Mucosa of stomach (tissue), 1 donor: ENCODE data around the gene HOXB9.

Experiments
- H3K27me3 ChIP-seq: one replicate; pipeline ENCODE4 v1.7.0; 2013; ENCODE audit warnings: mild to moderate bottlenecking, low read length; ENCODE audit not compliant: control insufficient read depth, insufficient read depth
- H3K36me3 ChIP-seq: one replicate; pipeline ENCODE4 v1.7.0; 2013; ENCODE audit warnings: low read length; ENCODE audit not compliant: control insufficient read depth, insufficient read depth
- H3K4me1 ChIP-seq: one replicate; pipeline ENCODE4 v1.7.0; 2013; ENCODE audit warnings: mild to moderate bottlenecking, low read length; ENCODE audit not compliant: control insufficient read depth, insufficient read depth
- H3K4me3 ChIP-seq: one replicate; pipeline ENCODE4 v1.7.0; 2013; ENCODE audit warnings: low read length
- H3K9ac ChIP-seq: one replicate; pipeline ENCODE4 v1.7.0; 2013; ENCODE audit warnings: mild to moderate bottlenecking, low read length, moderate library complexity
- H3K9me3 ChIP-seq: one replicate; pipeline ENCODE4 v1.7.0; 2013; ENCODE audit warnings: mild to moderate bottlenecking, low read length, moderate library complexity; ENCODE audit not compliant: control insufficient read depth
- donor health status: Pancreatic carcinoma.

HOXB9 gene

DNA sequence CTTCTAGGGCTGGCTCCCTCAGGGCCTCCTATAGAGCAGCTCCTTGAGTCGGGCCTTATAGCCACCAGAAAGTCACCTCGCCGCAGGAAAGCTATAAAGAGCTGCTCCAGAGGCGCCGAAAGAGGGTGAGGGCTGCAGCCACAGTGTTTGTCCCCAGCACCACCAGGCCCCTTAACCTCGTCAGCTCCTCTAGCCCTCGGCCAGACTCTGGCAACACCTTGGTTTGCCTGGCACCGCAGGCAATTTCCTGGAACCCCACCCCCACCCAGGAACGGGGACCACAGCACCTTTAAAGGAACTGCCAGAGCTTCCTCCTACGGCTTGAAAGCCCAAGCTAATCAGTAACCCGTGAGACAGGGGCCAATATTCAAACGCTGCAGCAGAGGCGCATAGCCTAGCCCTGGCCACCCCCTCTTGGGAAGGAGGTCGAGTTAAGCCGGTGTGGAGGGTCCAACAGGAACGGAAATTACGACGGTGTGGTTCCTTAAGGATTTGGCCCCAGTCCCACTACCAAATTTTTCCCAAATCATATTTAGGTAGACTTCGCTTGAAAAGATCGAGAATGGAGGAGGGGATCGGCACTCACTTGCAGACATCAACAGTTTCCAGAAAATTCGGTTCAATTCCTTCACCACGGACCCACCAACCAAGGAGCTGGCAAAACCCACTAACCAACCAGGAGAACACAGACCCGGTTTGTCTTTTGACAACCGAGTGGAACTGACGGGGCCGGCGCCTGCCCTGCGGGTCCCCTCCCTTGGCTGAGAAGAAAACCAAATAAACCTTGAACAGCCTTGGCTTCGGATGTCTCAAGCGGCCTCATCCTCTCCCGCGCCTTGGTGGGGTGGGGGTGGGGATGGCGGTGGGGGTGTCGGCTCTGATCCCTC is 24.4 kb downstream of the HOXB9 start:
- Histone ChIP-seq H3K9ac (no peak overlapping the region), H3K27me3 (peaks cover 100% of the 10 kb centered on the region), H3K9me3 (peaks cover 4% of the 10 kb centered on the region), H3K36me3 (no peaks in the 10 kb centered on the region), H3K4me1 (no peaks in the 10 kb centered on the region), H3K4me3 (no peak overlapping the region)

DNA sequence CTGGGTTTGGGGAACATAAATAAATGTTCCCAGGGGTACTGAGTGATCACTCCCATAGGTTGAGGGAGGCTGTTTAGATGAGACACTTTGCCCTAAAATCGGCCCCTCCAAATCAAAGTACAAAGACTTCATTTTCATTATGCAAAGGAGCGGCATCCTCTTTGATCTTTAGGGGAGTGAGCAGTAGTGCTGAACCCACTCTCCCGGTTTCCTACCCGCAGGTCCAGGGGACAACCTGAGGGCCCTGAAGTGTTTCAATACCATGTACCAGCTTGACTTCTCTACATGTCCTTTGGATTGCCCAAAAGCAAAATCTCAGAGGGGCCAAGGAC is 25.0 kb downstream of the HOXB9 start:
- no peak overlapping the region for H3K4me3 ChIP-seq
- peaks cover 6% of the 10 kb centered on the region for H3K4me1 ChIP-seq
- H3K9ac ChIP-seq, result no peak overlapping the region
- no peaks in the 10 kb centered on the region for H3K36me3 ChIP-seq
- peaks cover 100% of the 10 kb centered on the region for H3K27me3 ChIP-seq
- peaks cover 4% of the 10 kb centered on the region for H3K9me3 ChIP-seq

DNA sequence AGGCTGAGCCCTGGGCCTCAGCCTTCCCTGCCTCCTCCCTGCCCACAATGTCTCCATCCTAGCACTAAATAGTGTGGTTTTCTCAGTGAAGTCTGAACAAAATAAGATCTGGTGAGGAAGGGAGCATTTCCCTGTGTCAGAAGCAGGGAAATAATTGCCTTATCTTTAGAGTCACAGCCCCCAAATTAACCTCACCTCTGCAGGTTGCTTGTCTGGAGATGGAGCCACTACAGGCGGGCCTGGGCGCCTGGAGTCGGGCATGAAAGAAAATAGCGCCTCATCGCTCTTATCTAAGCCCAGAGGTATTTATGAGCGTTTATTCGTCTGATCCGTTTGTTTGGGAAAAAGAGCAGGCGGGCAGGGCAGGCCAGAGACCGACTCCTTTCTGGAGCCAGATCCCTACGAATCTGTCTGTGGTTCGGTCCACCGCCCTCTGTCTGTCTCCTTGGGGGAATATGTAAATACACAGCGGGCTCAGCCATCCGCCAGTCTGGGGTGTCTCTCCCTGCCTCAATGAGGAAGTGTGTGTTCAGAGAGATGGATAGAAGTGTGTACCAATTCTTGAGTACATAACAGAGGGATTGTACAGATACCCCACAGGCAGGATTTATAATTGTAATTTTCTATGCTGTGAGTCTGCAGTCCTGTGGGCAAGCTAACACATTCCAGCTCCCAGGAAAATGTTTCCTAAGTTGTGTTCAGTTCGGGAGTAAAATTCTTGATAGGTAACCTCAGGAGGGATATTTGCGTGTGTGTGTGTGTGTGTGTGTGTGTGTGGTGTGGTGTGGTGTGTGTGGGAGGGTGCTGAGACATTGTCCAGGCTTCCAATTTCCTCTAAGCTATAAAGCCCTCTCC is 25.7 kb downstream of the HOXB9 start:
- Histone ChIP-seq H3K27me3 (peaks cover 100% of the 10 kb centered on the region), H3K36me3 (no peaks in the 10 kb centered on the region), H3K4me1 (peaks cover 9% of the 10 kb centered on the region), H3K9ac (no peak overlapping the region), H3K9me3 (peaks cover 4% of the 10 kb centered on the region), H3K4me3 (no peak overlapping the region)

DNA sequence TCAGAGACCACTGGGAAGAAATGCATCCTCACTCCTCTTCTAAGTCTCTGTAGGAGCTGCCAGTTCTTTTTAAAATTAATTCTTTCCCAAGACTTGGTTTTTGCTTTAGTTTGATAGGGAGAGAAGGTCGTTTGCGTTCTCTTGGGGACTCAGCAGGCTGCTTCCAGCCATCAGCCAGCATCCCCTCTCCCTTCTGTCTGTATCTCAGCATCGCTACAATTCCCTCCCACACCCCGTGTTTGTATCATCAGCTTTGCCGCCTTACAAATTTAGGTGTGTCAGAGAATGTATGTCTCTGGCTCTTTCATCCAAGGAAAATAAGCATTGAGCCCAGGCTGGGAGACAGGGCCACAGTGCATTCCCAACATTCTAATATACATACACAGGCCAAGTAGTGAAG is 26.8 kb downstream of the HOXB9 start:
- peaks cover 100% of the 10 kb centered on the region for H3K27me3 ChIP-seq
- H3K9me3 ChIP-seq, result no peaks in the 10 kb centered on the region
- H3K9ac ChIP-seq, result no peak overlapping the region
- peaks cover 12% of the 10 kb centered on the region for H3K4me1 ChIP-seq
- no peaks in the 10 kb centered on the region for H3K36me3 ChIP-seq
- H3K4me3 ChIP-seq, result no peak overlapping the region

DNA sequence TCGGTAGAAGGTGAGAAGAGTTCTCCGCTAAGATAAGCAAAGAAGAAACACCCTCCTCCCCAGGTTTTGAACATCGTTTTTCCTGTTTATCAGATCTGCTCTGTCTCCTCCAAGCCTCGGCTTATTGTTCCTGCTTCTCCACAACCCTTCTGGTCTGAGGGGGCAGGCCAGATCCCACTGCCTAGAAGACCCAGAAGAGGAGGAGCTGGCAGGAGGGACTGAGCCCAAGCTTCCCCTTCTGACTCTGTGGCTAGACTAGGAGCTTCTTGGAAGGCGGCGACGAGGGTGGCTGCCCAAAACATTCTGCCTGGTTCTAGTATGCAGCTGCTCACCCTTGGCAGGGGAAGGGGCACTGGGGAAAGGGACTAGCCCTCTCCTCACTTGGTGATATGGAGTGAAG is 27.4 kb downstream of the HOXB9 start:
- H3K4me3 ChIP-seq, result no peak overlapping the region
- H3K9me3 ChIP-seq, result no peaks in the 10 kb centered on the region
- no peaks in the 10 kb centered on the region for H3K36me3 ChIP-seq
- no peak overlapping the region for H3K9ac ChIP-seq
- peaks cover 12% of the 10 kb centered on the region for H3K4me1 ChIP-seq
- peaks cover 98% of the 10 kb centered on the region for H3K27me3 ChIP-seq

DNA sequence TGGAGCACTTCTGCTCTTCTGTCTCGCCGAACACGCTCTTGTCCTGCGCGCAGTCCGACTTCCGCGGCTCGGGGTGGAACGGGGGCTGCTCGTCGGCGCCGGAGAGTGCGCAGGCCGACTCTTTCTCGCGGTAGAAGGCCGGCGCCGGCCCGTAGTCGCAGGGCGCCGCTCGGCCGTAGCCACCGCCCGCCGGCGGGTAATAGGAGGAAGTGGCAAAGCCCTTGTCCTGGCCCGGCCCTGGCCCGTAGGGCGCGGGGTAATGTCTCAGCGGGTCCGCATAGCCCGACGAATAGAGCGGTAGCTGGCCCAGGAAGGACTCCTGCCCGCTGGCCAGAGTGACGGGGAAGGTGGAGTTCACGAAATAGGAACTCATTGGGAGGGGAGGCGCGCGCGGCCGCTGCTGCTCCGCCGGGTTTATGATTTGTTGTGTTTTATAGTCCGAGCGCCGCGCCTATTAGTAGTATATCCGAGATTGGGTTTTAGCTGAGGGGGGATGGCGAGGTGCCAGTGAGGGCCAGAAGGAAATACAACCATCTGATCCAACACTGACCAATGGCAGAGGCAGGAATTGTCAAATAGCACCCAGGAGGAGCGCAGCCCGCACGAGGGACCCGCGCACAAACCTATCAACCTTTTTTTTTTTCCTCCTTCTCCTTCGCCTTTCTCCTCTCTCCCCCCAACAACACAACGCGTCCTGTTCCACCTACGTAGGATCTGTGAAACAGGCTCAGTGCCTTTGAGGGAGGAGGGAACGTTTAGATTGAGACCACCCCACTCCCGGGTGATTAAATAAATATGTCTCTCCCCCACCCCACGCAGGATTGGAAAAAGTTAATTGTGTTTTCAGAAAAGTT is 28.2 kb downstream of the HOXB9 start:
- peak overlapping the region; percentile 43 for H3K9ac ChIP-seq
- H3K36me3 ChIP-seq, result no peaks in the 10 kb centered on the region
- H3K9me3 ChIP-seq, result no peaks in the 10 kb centered on the region
- peaks cover 12% of the 10 kb centered on the region for H3K4me1 ChIP-seq
- peaks cover 96% of the 10 kb centered on the region for H3K27me3 ChIP-seq
- peak overlapping the region; percentile 31 for H3K4me3 ChIP-seq

DNA sequence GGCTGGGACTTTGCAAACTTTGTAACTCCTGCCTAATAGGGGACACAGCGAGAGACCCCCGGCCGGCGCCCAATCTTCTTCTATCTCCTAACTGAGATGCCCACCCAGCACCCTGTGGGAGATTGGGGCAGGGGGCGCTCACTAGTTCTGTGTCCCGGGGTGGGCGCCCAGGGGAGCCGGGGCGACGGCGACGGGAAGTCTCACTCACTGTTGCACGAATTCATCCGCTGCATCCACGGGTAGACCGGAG is 28.7 kb downstream of the HOXB9 start:
- no peaks in the 10 kb centered on the region for H3K36me3 ChIP-seq
- no peak overlapping the region for H3K4me3 ChIP-seq
- H3K9ac ChIP-seq, result peak overlapping the region; percentile 43
- H3K27me3 ChIP-seq, result peaks cover 96% of the 10 kb centered on the region
- no peaks in the 10 kb centered on the region for H3K9me3 ChIP-seq
- peaks cover 12% of the 10 kb centered on the region for H3K4me1 ChIP-seq

DNA sequence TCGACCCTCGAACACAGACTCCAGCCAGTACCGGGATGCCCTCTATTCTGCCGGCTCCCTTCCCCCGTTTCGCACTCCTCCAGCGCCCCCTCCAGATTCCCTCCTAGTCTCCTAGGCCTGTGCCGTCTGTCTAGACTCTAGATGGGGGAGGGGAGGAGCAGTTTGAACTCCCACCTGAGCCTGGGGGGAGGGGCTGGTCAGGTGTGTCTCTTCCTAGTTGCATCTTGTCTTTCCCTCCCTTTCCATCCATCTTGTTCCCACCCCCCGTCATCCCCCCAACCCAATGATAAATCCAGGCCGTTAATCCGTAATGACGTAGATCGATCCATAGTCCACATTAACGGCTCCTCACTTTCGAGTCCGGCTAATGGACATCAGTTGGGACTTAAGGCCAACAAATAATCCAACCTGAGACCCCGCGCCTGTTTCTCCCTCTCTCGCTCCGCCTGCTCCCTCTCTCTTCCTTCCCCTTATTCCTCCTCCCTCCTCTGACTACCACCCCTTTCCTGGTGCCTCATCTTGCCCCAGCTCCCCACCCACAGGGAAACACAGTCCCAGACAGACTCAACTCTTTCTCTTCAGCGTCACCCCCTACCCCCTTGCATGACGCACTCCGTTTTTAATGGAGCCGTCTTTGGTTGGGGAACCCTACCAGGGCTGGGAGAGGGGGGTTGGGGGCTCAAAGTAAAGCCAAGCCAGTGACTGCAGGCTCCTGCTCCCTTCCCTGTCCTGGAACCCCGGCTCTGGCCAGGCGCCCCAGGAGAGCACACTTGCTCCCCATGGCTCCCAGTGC is 29.2 kb downstream of the HOXB9 start:
- H3K9ac ChIP-seq, result peak overlapping the region; percentile 43
- H3K36me3 ChIP-seq, result no peaks in the 10 kb centered on the region
- no peaks in the 10 kb centered on the region for H3K9me3 ChIP-seq
- H3K27me3 ChIP-seq, result peaks cover 96% of the 10 kb centered on the region
- no peak overlapping the region for H3K4me3 ChIP-seq
- peaks cover 12% of the 10 kb centered on the region for H3K4me1 ChIP-seq

DNA sequence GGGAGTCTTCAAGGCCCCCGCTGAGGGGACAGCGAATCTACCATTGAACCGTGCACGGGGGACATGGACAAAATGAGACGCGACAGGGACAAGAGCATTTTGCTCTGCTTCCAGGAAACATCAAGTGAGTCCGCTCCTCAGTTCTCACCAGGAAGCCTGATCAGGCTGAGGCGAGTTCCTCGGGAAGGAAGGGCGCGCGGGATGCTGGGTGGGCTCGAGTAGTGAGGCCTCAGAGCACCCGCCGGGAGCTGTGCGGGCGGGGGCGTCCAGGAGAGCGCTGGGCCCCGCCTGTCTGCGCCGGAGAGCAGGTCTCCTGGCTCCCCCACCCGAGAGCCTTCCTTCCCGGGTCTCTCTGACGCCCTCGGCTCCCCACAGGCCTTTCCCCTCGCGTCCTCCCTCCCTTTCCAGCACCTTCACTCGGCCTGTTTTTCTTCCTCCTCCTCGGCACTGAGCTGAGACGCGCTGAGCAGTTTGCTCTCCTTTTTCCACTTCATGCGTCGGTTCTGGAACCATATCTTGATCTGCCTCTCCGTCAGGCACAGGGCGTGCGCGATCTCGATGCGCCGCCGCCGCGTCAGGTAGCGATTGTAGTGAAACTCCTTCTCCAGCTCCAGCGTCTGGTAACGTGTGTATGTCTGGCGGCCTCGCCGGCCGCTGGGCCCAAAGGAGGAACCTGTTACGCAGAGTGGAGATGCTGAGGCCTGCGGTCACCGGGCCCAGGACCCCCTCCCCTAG is 30.0 kb downstream of the HOXB9 start:
- peaks cover 95% of the 10 kb centered on the region for H3K27me3 ChIP-seq
- H3K4me1 ChIP-seq, result peaks cover 12% of the 10 kb centered on the region
- H3K9ac ChIP-seq, result no peak overlapping the region
- H3K9me3 ChIP-seq, result no peaks in the 10 kb centered on the region
- H3K36me3 ChIP-seq, result no peaks in the 10 kb centered on the region
- H3K4me3 ChIP-seq, result no peak overlapping the region

DNA sequence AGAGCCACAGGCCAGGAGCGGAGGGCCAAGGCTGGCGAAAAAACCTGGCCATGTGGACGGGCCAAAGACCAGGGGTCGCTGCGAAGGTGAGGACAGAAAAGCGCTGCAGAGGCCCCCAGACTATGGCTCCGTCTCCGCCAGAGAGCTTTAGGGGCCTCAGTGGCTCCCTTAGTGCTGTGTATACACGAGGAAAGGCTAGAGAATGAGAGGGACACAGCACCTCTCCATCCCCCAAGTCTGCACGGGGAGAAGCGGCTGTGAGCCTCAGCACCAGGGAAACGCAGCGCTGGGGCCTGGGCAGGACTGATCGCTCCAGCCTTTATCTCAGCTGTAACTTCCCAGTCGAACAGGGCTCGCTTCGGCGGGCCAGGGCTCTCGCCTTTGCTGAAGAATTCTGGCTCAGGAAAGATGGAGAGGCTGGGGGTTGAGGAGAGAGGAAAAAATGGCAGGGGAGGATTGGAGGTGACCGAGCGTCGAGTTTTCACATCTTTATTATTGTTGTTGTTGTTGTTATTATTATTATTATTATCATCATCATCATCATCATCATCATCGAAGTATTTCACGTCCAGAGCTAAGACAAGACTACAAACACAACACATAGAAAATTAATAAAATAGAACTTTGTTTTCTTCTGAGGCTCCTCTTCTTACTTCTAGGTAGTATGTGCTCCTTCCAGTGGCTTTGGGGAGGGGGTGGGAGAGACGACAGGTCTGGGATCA is 30.7 kb downstream of the HOXB9 start:
- Histone ChIP-seq H3K4me1 (peaks cover 12% of the 10 kb centered on the region), H3K27me3 (peaks cover 95% of the 10 kb centered on the region), H3K9me3 (no peaks in the 10 kb centered on the region), H3K4me3 (no peak overlapping the region), H3K9ac (no peak overlapping the region), H3K36me3 (no peaks in the 10 kb centered on the region)
